GM13976 (cell line): ENCODE results near the gene ABHD16B.

ENCODE experiments used
- DNase-seq: peaks from one replicate; pipeline ENCODE4 v3.0.0; 2012; ENCODE audit warnings: low spot score
- CTCF ChIP-seq: IDR thresholded peaks from 2 replicates; pipeline ENCODE4 v1.5.1; 2012; ENCODE audit warnings: borderline replicate concordance, mild to moderate bottlenecking; ENCODE audit not compliant: insufficient read depth; ENCODE audit errors: extremely low read depth, missing control alignments, control extremely low read depth
- in situ Hi-C: fragments of 300-500 bp; cut with MboI; formaldehyde crosslinking; loops from one replicate; pipeline ENCODE4 v1.12.0; 2022; ENCODE audit warnings: low sequenced_read_pairs, mixed read lengths, inconsistent platforms; ENCODE audit not compliant: unreplicated experiment

ABHD16B gene

DNA sequence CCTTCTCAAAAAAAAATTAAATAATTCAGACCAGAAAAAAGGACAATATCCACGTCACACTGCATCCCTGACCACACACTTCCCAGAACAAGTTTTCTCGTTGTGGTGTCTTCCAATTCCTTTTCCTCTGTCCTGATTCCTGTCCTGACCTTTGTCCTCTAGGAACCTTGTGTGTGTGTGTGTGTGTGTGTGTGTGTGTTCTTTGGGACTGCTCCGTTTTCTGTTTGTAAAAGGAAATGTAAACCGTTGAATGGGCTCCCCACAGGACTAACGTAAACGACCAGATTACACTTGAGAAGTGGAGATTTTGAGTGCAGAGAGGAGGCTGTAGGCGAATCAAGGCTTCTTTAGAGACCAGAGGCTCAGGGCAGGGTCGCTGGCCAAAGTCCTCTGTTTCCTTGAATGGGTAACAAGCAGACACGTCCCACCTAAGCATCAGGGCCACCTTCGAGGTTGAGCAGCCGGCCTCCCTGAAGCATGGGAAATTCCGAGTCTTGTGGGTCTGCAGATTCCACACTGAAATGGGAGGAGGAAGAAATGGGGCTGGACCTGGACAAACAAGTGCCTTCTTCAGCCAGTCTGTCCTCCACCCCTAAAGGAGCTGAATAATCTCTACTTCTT, 37.5 kb upstream of the ABHD16B start:
- no peak for TF ChIP-seq CTCF
- no peak for DNase-seq
- in situ Hi-C loops, result no loop called here

DNA sequence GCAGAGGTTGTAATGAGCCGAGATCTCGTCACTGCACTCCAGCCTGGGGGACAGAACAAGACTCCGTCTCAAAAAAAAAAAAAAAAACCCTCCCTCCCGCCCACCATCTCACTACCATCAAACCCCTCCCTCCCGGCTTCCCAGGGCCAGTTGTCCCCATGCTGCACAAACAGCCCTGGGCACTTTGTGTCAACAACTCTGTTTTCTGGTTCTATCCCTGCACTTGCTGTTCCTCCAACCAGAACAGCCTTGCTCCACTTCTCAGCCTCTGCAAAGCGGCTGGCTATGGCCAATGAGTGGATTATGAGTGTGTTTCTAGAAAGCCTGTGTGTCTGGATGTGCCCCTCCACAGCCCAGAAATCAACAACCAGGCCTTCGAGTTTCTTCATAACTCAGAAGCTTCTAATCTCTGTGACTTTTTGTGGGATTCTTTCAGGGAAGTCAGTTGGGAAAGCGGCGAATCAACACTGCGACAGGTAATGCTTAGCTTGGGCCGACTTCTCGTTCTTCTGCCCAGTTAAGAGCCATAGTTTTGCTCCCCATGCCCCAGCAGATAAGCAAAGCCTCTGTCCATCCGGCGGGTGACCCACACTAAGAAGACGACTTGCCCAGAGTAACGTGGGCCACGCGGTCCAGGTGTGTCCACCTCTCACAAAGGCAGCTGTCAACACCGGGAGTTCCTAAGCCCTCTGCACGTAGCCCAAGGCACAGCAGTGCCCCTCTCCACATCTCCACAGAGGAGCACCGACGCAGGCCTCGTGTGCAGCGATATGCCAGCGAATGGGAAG, 35.8 kb upstream of the ABHD16B start:
- in situ Hi-C loops, result no loop called here
- no peak for DNase-seq
- TF ChIP-seq CTCF, result no peak

DNA sequence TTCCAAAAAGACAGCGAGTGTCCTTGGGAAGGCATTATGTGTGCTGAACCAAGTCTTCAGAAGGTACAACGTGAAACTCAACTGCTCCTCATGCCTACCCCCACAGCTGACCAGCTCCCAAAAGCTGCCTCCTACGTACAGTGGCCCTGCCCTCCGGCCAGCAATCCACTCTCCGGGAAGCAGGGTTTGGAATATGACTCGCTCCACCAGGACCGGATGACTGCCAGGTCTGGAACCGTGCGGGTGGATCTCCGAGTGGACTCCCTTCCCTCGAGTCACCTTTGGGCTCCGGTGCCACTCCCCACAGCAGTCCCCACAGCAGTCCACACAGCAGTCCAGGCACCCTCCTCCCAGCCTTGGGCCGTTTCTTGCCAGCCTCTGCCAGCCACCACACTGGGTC, 34.5 kb upstream of the ABHD16B start:
- no peak for TF ChIP-seq CTCF
- no peak for DNase-seq

GRCh38 chr20:63828124-63828523, 33.2 kb upstream of the ABHD16B start:
- no peak for TF ChIP-seq CTCF
- DNase-seq, result no peak
- in situ Hi-C loops, result no loop called here

More for the DNA sequence above, 34.5 kb upstream of the ABHD16B start:
- in situ Hi-C loops, result no loop called here

DNA sequence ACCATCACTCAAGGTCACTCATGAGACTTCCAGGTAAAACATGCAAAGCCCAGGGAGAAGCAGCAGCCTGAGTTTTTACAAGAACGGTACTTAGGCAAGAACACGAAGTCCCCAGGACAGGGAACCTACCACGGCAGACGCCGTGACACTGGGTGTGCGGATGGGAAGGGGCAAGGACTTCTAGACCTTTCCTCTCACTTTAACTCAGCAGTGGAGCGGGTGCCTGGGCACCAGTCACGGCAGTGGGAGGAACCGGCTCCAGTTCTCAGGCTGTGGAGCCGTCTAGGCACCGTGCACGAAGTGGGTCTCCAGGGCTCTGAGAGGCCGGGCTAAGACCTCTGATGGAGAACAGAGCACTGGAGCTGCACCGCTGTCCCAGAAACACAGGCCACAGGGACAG, 32.8 kb upstream of the ABHD16B start:
- no peak for TF ChIP-seq CTCF
- DNase-seq, result no peak
- in situ Hi-C loops, result no loop called here

GRCh38 chr20:63828951-63829350, 32.3 kb upstream of the ABHD16B start:
- TF ChIP-seq CTCF, result no peak
- no peak for DNase-seq
- in situ Hi-C loops, result no loop called here
